ENCODE data around the gene RCOR3. TPM values are rescaled to one million over a fixed set of nuclear protein-coding genes. Genes with fewer than 3 reads are reported as not detected.

The RCOR3 gene
- total RNA-seq, 1 experiment from 2014 or later = 12.7 TPM

DNA sequence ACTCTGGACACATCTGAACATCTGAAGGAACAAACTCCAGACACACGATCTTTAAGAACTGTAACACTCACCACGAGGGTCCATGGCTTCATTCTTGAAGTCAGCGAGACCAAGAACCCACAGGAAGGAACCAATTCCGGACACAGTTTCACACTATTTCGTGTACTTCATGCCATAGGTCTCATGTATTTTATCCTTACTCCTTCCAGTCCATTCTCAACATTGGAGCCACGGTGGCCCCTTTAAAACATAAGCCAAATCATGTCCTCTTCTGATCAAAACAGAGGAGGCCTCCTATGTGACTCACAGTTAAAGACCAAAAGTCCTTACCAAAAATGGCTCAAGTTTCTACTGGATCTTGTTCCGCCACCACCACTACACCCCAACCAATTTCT lies 29.8 kb upstream of the RCOR3 start:
- no TSS peak for BruUV-seq (replicated peaks)
- ChIA-PET CTCF (no interaction called here), POLR2A (ENCODE audit: unreplicated experiment) (no interaction called here)
- Histone ChIP-seq H2AFZ (ENCODE audit: low read length) (no peak overlapping the region), H3K4me1 (ENCODE audit: insufficient read depth, low read length) (no peaks in the 10 kb centered on the region), H3K36me3 (ENCODE audit: low read depth, low read length) (no peaks in the 10 kb centered on the region), H3K9ac (ENCODE audit: low read length) (no peak overlapping the region), H3K27ac (ENCODE audit: low read length) (no peak overlapping the region), H3F3A (ENCODE audit: low read length, unreplicated experiment) (no peaks in the 10 kb centered on the region), H4K20me1 (ENCODE audit: low read length) (no peaks in the 10 kb centered on the region), H3K9me3 (ENCODE audit: low read length) (no peaks in the 10 kb centered on the region), H3K79me2 (ENCODE audit: low read length) (no peaks in the 10 kb centered on the region), H3K9me2 (replicated peaks; ENCODE audit: low read length) (no peaks in the 10 kb centered on the region), H3K4me3 (ENCODE audit: low read length) (no peak overlapping the region), H3K4me2 (ENCODE audit: low read length) (no peak overlapping the region), H3K27me3 (ENCODE audit: low read length) (no peaks in the 10 kb centered on the region)
- no peak for DNase-seq
- intact Hi-C loops (cut with micrococcal nuclease) = no loop called here
- TF ChIP-seq EZH2phosphoT487 (IDR thresholded peaks at IDR 0.05; ENCODE audit: borderline replicate concordance, low read length) (no peak), EZH2 (IDR thresholded peaks at IDR 0.05; ENCODE audit: low read length, unreplicated experiment) (no peak)
- TF ChIP-seq, protein P1, sequence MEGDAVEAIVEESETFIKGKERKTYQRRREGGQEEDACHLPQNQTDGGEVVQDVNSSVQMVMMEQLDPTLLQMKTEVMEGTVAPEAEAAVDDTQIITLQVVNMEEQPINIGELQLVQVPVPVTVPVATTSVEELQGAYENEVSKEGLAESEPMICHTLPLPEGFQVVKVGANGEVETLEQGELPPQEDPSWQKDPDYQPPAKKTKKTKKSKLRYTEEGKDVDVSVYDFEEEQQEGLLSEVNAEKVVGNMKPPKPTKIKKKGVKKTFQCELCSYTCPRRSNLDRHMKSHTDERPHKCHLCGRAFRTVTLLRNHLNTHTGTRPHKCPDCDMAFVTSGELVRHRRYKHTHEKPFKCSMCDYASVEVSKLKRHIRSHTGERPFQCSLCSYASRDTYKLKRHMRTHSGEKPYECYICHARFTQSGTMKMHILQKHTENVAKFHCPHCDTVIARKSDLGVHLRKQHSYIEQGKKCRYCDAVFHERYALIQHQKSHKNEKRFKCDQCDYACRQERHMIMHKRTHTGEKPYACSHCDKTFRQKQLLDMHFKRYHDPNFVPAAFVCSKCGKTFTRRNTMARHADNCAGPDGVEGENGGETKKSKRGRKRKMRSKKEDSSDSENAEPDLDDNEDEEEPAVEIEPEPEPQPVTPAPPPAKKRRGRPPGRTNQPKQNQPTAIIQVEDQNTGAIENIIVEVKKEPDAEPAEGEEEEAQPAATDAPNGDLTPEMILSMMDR (conservative IDR thresholded peaks at IDR 0.05; ENCODE audit: low read depth, low read length) = no peak
- ATAC-seq = no peak

DNA sequence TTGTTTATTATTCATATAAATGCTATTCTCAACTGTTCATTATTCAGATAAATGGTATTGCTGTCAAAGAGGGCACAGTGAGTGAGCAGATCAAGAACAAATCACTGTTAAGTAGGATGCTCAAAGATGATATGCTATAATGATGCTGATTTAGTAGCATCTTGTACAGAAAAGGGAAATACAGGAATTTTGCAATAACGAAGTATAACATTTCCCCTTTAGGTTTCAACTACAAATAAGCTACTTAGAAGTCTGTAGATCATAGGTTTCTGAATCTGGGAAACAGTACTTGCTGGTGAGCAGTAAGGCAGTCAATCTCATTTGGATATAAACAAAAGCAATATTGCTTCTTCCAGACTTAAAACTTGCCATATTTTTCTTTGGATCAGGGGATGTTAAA lies 27.3 kb upstream of the RCOR3 start:
- no peak overlapping the region for H3K9ac ChIP-seq (ENCODE audit: low read length)
- ChIA-PET CTCF (no interaction called here), POLR2A (ENCODE audit: unreplicated experiment) (no interaction called here)
- H4K20me1 ChIP-seq (ENCODE audit: low read length) = no peaks in the 10 kb centered on the region
- no peaks in the 10 kb centered on the region for H3K9me2 ChIP-seq (replicated peaks; ENCODE audit: low read length)
- H3K9me3 ChIP-seq (ENCODE audit: low read length) = no peaks in the 10 kb centered on the region
- H2AFZ ChIP-seq (ENCODE audit: low read length) = no peak overlapping the region
- no peaks in the 10 kb centered on the region for H3K36me3 ChIP-seq (ENCODE audit: low read depth, low read length)
- TF ChIP-seq, protein P1 (conservative IDR thresholded peaks at IDR 0.05; ENCODE audit: low read depth, low read length) = no peak
- TF ChIP-seq EZH2 (IDR thresholded peaks at IDR 0.05; ENCODE audit: low read length, unreplicated experiment) = no peak
- TF ChIP-seq EZH2phosphoT487 (IDR thresholded peaks at IDR 0.05; ENCODE audit: borderline replicate concordance, low read length) = no peak
- H3F3A ChIP-seq (ENCODE audit: low read length, unreplicated experiment) = no peaks in the 10 kb centered on the region
- no peaks in the 10 kb centered on the region for H3K4me1 ChIP-seq (ENCODE audit: insufficient read depth, low read length)
- DNase-seq (no peak), ATAC-seq (no peak)
- intact Hi-C loops (cut with micrococcal nuclease) = no loop called here
- no peaks in the 10 kb centered on the region for H3K79me2 ChIP-seq (ENCODE audit: low read length)
- no peak overlapping the region for H3K4me3 ChIP-seq (ENCODE audit: low read length)
- H3K4me2 ChIP-seq (ENCODE audit: low read length) = no peak overlapping the region
- H3K27me3 ChIP-seq (ENCODE audit: low read length) = no peaks in the 10 kb centered on the region
- no TSS peak for BruUV-seq (replicated peaks)
- no peak overlapping the region for H3K27ac ChIP-seq (ENCODE audit: low read length)

GRCh38 chr1:211236633-211237320 lies 22.4 kb upstream of the RCOR3 start:
- H3F3A ChIP-seq (ENCODE audit: low read length, unreplicated experiment) = no peaks in the 10 kb centered on the region
- H3K36me3 ChIP-seq (ENCODE audit: low read depth, low read length) = no peaks in the 10 kb centered on the region
- H3K27ac ChIP-seq (ENCODE audit: low read length) = no peak overlapping the region
- no peak overlapping the region for H3K4me3 ChIP-seq (ENCODE audit: low read length)
- no peak overlapping the region for H2AFZ ChIP-seq (ENCODE audit: low read length)
- no peaks in the 10 kb centered on the region for H3K79me2 ChIP-seq (ENCODE audit: low read length)
- no peaks in the 10 kb centered on the region for H4K20me1 ChIP-seq (ENCODE audit: low read length)
- DNase-seq (peak; percentile 26), ATAC-seq (no peak)
- H3K9ac ChIP-seq (ENCODE audit: low read length) = no peak overlapping the region
- BruUV-seq (replicated peaks) = no TSS peak
- intact Hi-C loops (cut with micrococcal nuclease) = no loop called here
- H3K4me2 ChIP-seq (ENCODE audit: low read length) = no peak overlapping the region
- ChIA-PET CTCF (no interaction called here), POLR2A (ENCODE audit: unreplicated experiment) (no interaction called here)
- 0 out of 2 replicates have a peak, but pooled peaks cover 2% of the 10 kb centered on the region for H3K27me3 ChIP-seq (ENCODE audit: low read length)
- H3K4me1 ChIP-seq (ENCODE audit: insufficient read depth, low read length) = no peaks in the 10 kb centered on the region
- TF ChIP-seq EZH2phosphoT487 (IDR thresholded peaks at IDR 0.05; ENCODE audit: borderline replicate concordance, low read length) (no peak), EZH2 (IDR thresholded peaks at IDR 0.05; ENCODE audit: low read length, unreplicated experiment) (no peak)
- TF ChIP-seq, protein P1 (conservative IDR thresholded peaks at IDR 0.05; ENCODE audit: low read depth, low read length) = no peak
- H3K9me3 ChIP-seq (ENCODE audit: low read length) = no peaks in the 10 kb centered on the region
- no peaks in the 10 kb centered on the region for H3K9me2 ChIP-seq (replicated peaks; ENCODE audit: low read length)

Data from PC-3 (cell line).